OCI-LY7 (cell line): ENCODE data around the gene SNTB2.

Experiments
- CTCF ChIP-seq: fragments of 200-600 bp; sonication (generic); conservative IDR thresholded peaks from 2 replicates; pipeline ENCODE4 v1.5.1; 2014; ENCODE audit warnings: mild to moderate bottlenecking, antibody characterized with exemption, low read length, moderate library complexity, mixed read lengths
- EZH2phosphoT487 ChIP-seq: fragments of 200-600 bp; sonication (generic); IDR thresholded peaks from 2 replicates; pipeline ENCODE4 v1.6.1; 2018; ENCODE audit warnings: low read depth, borderline replicate concordance, mild to moderate bottlenecking, mixed run types, antibody characterized with exemption, low read length, moderate library complexity, mixed read lengths

DNA sequence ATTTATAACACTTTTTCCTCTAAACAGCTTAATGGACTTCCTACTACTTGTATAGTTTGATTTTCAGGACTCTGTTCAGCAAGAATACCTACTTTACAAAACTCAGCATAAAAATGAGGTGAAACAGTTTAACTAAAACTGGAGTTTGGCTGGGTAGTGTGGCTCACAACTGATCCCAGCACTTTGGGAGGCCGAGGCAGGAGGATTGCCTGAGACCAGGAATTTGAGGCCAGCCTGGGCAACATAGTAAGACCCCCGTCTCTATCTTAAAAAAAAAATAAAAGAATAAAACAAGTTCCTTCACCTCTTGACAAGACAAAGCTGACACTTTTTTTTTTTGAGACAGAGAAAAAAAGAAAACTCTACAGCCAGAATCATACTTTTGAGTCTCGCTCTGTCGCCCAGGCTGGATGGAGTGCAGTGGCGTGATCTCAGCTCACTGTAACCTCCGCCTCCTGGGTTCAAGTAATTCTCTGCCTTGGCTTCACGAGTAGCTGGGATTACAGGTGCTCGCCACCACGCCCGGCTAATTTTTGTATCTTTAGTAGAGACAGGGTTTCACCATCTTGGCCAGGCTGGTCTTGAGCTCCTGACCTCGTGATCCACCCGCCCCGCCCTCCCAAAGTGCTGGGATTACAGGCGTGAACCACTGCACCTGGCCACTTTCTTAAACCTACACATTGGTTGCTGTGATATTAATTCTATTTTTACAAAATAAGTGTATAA lies 140.8 kb downstream of the SNTB2 start:
- no peak for TF ChIP-seq CTCF
- no peak for TF ChIP-seq EZH2phosphoT487
